Activated T-cell treated with anti-CD3 and anti-CD28 coated beads, Interleukin-2, amount 50 U/mL, for 4 hours (primary cell): Measurements from ENCODE around the gene CDC40. TPM values are rescaled to one million over a fixed set of nuclear protein-coding genes. Genes with fewer than 3 reads are reported as not detected.
A peak's percentile ranks its signal among the peaks of the same experiment; 100 is the strongest.
"Not testable (repeated sequence)": the region's sequence is repeated elsewhere in the genome, so short reads cannot be mapped to it uniquely, and the experiment has no call there.

Source experiments
- ATAC-seq, 2 donors: fragments of 200-7000 bp; cut with Tn5 transposase; one replicate each; pipeline ENCODE4 v1.10.0; 2021
- DNase-seq: peaks from one replicate; pipeline ENCODE4 v3.0.0-alpha.2; 2020
- H3K27me3 Mint-ChIP-seq: one replicate; pipeline ENCODE4 v1.8.0; 2021; ENCODE audit warnings: low read depth, mixed read lengths
- H3K36me3 Mint-ChIP-seq: one replicate; pipeline ENCODE4 v1.8.0; 2022; ENCODE audit warnings: mixed read lengths; ENCODE audit not compliant: insufficient read depth
- H3K4me1 Mint-ChIP-seq: one replicate; pipeline ENCODE4 v1.8.0; 2021; ENCODE audit warnings: low read depth, mixed read lengths
- H3K4me3 Mint-ChIP-seq: one replicate; pipeline ENCODE4 v1.8.0; 2021; ENCODE audit warnings: mild to moderate bottlenecking, moderate library complexity, mixed read lengths
- H3K9me3 Mint-ChIP-seq: one replicate; pipeline ENCODE4 v1.8.0; 2021; ENCODE audit warnings: mixed read lengths
- total RNA-seq, 3 donors: library from RNA; stranded (reverse); gene quantifications; one replicate each; pipeline ENCODE4 v1.2.1, GENCODE V29; 2021

The CDC40 gene
- total RNA-seq, 3 donors from 2014 or later, result 24.8 to 27.9 (median 26.3) TPM

GRCh38 chr6:110232450-110232849 is 52.2 kb downstream of the CDC40 start:
- peaks cover 11% of the 10 kb centered on the region for H3K4me1 Mint-ChIP-seq
- no peaks in the 10 kb centered on the region for H3K9me3 Mint-ChIP-seq
- H3K4me3 Mint-ChIP-seq, result no peak overlapping the region
- peaks cover 18% of the 10 kb centered on the region for H3K36me3 Mint-ChIP-seq
- DNase-seq (no peak), ATAC-seq (no peak)
- H3K27me3 Mint-ChIP-seq, result no peaks in the 10 kb centered on the region

GRCh38 chr6:110233770-110234374 is 53.6 kb downstream of the CDC40 start:
- H3K9me3 Mint-ChIP-seq, result no peaks in the 10 kb centered on the region
- peaks cover 11% of the 10 kb centered on the region for H3K4me1 Mint-ChIP-seq
- peaks cover 21% of the 10 kb centered on the region for H3K36me3 Mint-ChIP-seq
- H3K4me3 Mint-ChIP-seq, result no peak overlapping the region
- peak; percentile 71 to 88 for ATAC-seq
- H3K27me3 Mint-ChIP-seq, result no peaks in the 10 kb centered on the region
- DNase-seq, result no peak

- not testable (repeated sequence) for DNase-seq, H3K27me3 Mint-ChIP-seq, H3K9me3 Mint-ChIP-seq, ATAC-seq, H3K4me3 Mint-ChIP-seq
- H3K4me1 Mint-ChIP-seq, result peaks cover 11% of the 10 kb centered on the region
- H3K36me3 Mint-ChIP-seq, result peaks cover 18% of the 10 kb centered on the region
Observed at GRCh38 chr6:110236007-110236406, 55.8 kb downstream of the CDC40 start.

GRCh38 chr6:110239526-110240274 is 59.5 kb downstream of the CDC40 start:
- ATAC-seq (no peak), DNase-seq (no peak)
- Mint-ChIP-seq H3K4me1 (no peaks in the 10 kb centered on the region), H3K27me3 (no peaks in the 10 kb centered on the region), H3K9me3 (no peaks in the 10 kb centered on the region), H3K4me3 (no peak overlapping the region), H3K36me3 (peaks cover 23% of the 10 kb centered on the region)

- H3K4me1 Mint-ChIP-seq, H3K36me3 Mint-ChIP-seq, H3K27me3 Mint-ChIP-seq, DNase-seq, H3K4me3 Mint-ChIP-seq, H3K9me3 Mint-ChIP-seq, ATAC-seq: not testable (repeated sequence)
Observed at GRCh38 chr6:110244621-110245020, 64.4 kb downstream of the CDC40 start.

- no peaks in the 10 kb centered on the region for H3K9me3 Mint-ChIP-seq
- H3K27me3 Mint-ChIP-seq, result no peaks in the 10 kb centered on the region
- H3K4me1 Mint-ChIP-seq, result no peaks in the 10 kb centered on the region
- no peak overlapping the region for H3K4me3 Mint-ChIP-seq
- no peak for DNase-seq
- no peak for ATAC-seq
- peaks cover 9% of the 10 kb centered on the region for H3K36me3 Mint-ChIP-seq
Observed at GRCh38 chr6:110246378-110246777, 66.2 kb downstream of the CDC40 start.

- DNase-seq (no peak), ATAC-seq (no peak)
- no peak overlapping the region for H3K4me3 Mint-ChIP-seq
- H3K36me3 Mint-ChIP-seq, result peaks cover 9% of the 10 kb centered on the region
- H3K27me3 Mint-ChIP-seq, result no peaks in the 10 kb centered on the region
- no peaks in the 10 kb centered on the region for H3K9me3 Mint-ChIP-seq
- H3K4me1 Mint-ChIP-seq, result no peaks in the 10 kb centered on the region
Observed at GRCh38 chr6:110246900-110247546, 66.8 kb downstream of the CDC40 start.

GRCh38 chr6:110250058-110250457 is 69.8 kb downstream of the CDC40 start:
- Mint-ChIP-seq H3K36me3 (peaks cover 5% of the 10 kb centered on the region), H3K27me3 (peaks cover 1% of the 10 kb centered on the region), H3K9me3 (no peaks in the 10 kb centered on the region), H3K4me3 (no peak overlapping the region), H3K4me1 (no peaks in the 10 kb centered on the region)
- ATAC-seq (no peak), DNase-seq (no peak)

GRCh38 chr6:110250838-110251237 is 70.6 kb downstream of the CDC40 start:
- ATAC-seq, result no peak
- Mint-ChIP-seq H3K36me3 (peaks cover 5% of the 10 kb centered on the region), H3K9me3 (no peaks in the 10 kb centered on the region), H3K27me3 (peaks cover 6% of the 10 kb centered on the region), H3K4me1 (no peaks in the 10 kb centered on the region), H3K4me3 (no peak overlapping the region)
- DNase-seq, result no peak

- Mint-ChIP-seq H3K9me3 (peaks cover 5% of the 10 kb centered on the region), H3K27me3 (peaks cover 8% of the 10 kb centered on the region), H3K4me1 (no peaks in the 10 kb centered on the region), H3K4me3 (no peak overlapping the region), H3K36me3 (peaks cover 4% of the 10 kb centered on the region)
- ATAC-seq, result no peak
- DNase-seq, result no peak
Observed at GRCh38 chr6:110255211-110255750, 75.1 kb downstream of the CDC40 start.

GRCh38 chr6:110256366-110256765 is 76.1 kb downstream of the CDC40 start:
- no peak for DNase-seq
- H3K27me3 Mint-ChIP-seq, result peaks cover 8% of the 10 kb centered on the region
- ATAC-seq, result no peak
- H3K4me1 Mint-ChIP-seq, result no peaks in the 10 kb centered on the region
- H3K4me3 Mint-ChIP-seq, result no peak overlapping the region
- H3K36me3 Mint-ChIP-seq, result peaks cover 2% of the 10 kb centered on the region
- H3K9me3 Mint-ChIP-seq, result peaks cover 8% of the 10 kb centered on the region

GRCh38 chr6:110265273-110265672 is 85.0 kb downstream of the CDC40 start:
- peaks cover 4% of the 10 kb centered on the region for H3K27me3 Mint-ChIP-seq
- ATAC-seq (no peak), DNase-seq (no peak)
- H3K4me3 Mint-ChIP-seq, result no peak overlapping the region
- peaks cover 21% of the 10 kb centered on the region for H3K9me3 Mint-ChIP-seq
- peaks cover 2% of the 10 kb centered on the region for H3K36me3 Mint-ChIP-seq
- no peaks in the 10 kb centered on the region for H3K4me1 Mint-ChIP-seq

GRCh38 chr6:110266996-110267395 is 86.8 kb downstream of the CDC40 start:
- H3K4me1 Mint-ChIP-seq, result no peaks in the 10 kb centered on the region
- H3K9me3 Mint-ChIP-seq, result peaks cover 16% of the 10 kb centered on the region
- no peak for DNase-seq
- no peaks in the 10 kb centered on the region for H3K36me3 Mint-ChIP-seq
- H3K4me3 Mint-ChIP-seq, result no peak overlapping the region
- no peak for ATAC-seq
- H3K27me3 Mint-ChIP-seq, result peaks cover 5% of the 10 kb centered on the region

GRCh38 chr6:110269623-110270022 is 89.4 kb downstream of the CDC40 start:
- no peak for DNase-seq
- Mint-ChIP-seq H3K36me3 (no peaks in the 10 kb centered on the region), H3K4me3 (no peak overlapping the region), H3K9me3 (peaks cover 14% of the 10 kb centered on the region), H3K4me1 (no peaks in the 10 kb centered on the region), H3K27me3 (peaks cover 7% of the 10 kb centered on the region)
- no peak for ATAC-seq
